Measurements from ENCODE around the gene ZXDC. TPM values are rescaled to one million over a fixed set of nuclear protein-coding genes. Genes with fewer than 3 reads are reported as not detected.

The ZXDC gene
- total RNA-seq, 4 donors from 2014 or later, result 16.0 to 34.5 (median 27.3) TPM

GRCh38 chr3:126498929-126499328, 23.2 kb upstream of the ZXDC start:
- H3K4me1 ChIP-seq, result no peaks in the 10 kb centered on the region
- H3K4me3 ChIP-seq, result no peak overlapping the region
- no peaks in the 10 kb centered on the region for H3K27me3 ChIP-seq
- TF ChIP-seq POLR2A (IDR thresholded peaks at IDR 0.05) (no peak), CTCF (IDR thresholded peaks at IDR 0.05) (no peak)
- H3K36me3 ChIP-seq, result no peaks in the 10 kb centered on the region
- H3K27ac ChIP-seq, result no peak overlapping the region
- no peaks in the 10 kb centered on the region for H3K9me3 ChIP-seq
- DNase-seq, result no peak
- 43 to 56% methylated on average over 4 of the region's 10 CpGs for WGBS, 2 donors
- intact Hi-C loops (cut with DNase I), result no loop called here

GRCh38 chr3:126498461-126498860, 22.8 kb upstream of the ZXDC start:
- no peaks in the 10 kb centered on the region for H3K4me1 ChIP-seq
- WGBS, 2 donors, result 76 to 80% methylated on average over 2 to 4 of the region's 4 CpGs
- H3K4me3 ChIP-seq, result no peak overlapping the region
- H3K27ac ChIP-seq, result no peak overlapping the region
- DNase-seq, result no peak
- intact Hi-C loops (cut with DNase I), result no loop called here
- H3K9me3 ChIP-seq, result no peaks in the 10 kb centered on the region
- no peak for TF ChIP-seq POLR2A (IDR thresholded peaks at IDR 0.05)
- no peak for TF ChIP-seq CTCF (IDR thresholded peaks at IDR 0.05)
- H3K27me3 ChIP-seq, result no peaks in the 10 kb centered on the region
- H3K36me3 ChIP-seq, result no peaks in the 10 kb centered on the region

GRCh38 chr3:126497956-126498355, 22.3 kb upstream of the ZXDC start:
- H3K27ac ChIP-seq, result no peak overlapping the region
- intact Hi-C loops (cut with DNase I), result no loop called here
- TF ChIP-seq POLR2A (IDR thresholded peaks at IDR 0.05) (no peak), CTCF (IDR thresholded peaks at IDR 0.05) (no peak)

GRCh38 chr3:126496894-126497850, 21.5 kb upstream of the ZXDC start:
- Histone ChIP-seq H3K9me3 (no peaks in the 10 kb centered on the region), H3K4me3 (no peak overlapping the region), H3K36me3 (no peaks in the 10 kb centered on the region), H3K4me1 (no peaks in the 10 kb centered on the region), H3K27ac (no peak overlapping the region), H3K27me3 (no peaks in the 10 kb centered on the region)
- DNase-seq, result no peak
- WGBS, 2 donors, result 63 to 67% methylated on average over 8 to 12 of the region's 21 CpGs
- no peak for TF ChIP-seq POLR2A (IDR thresholded peaks at IDR 0.05)
- intact Hi-C loops (cut with DNase I), result no loop called here

More at GRCh38 chr3:126497956-126498355, 22.3 kb upstream of the ZXDC start:
- 98% methylated on average over 5 of the region's 6 CpGs; no CpG with 5 or more reads in 1 of the 2 donors for WGBS, 2 donors
- no peaks in the 10 kb centered on the region for H3K4me1 ChIP-seq
- no peaks in the 10 kb centered on the region for H3K27me3 ChIP-seq
- DNase-seq, result no peak
- no peaks in the 10 kb centered on the region for H3K36me3 ChIP-seq
- H3K9me3 ChIP-seq, result no peaks in the 10 kb centered on the region
- no peak overlapping the region for H3K4me3 ChIP-seq

GRCh38 chr3:126495786-126496185, 20.1 kb upstream of the ZXDC start:
- Histone ChIP-seq H3K27me3 (no peaks in the 10 kb centered on the region), H3K36me3 (no peaks in the 10 kb centered on the region), H3K27ac (no peak overlapping the region), H3K4me3 (no peak overlapping the region), H3K9me3 (no peaks in the 10 kb centered on the region), H3K4me1 (no peaks in the 10 kb centered on the region)
- DNase-seq, result no peak
- 85 to 91% methylated on average over 2 to 3 of the region's 8 CpGs for WGBS, 2 donors
- intact Hi-C loops (cut with DNase I), result no loop called here
- TF ChIP-seq CTCF (IDR thresholded peaks at IDR 0.05), result no peak
- TF ChIP-seq POLR2A (IDR thresholded peaks at IDR 0.05), result no peak

Measured in esophagus squamous epithelium (tissue), 5 donors.